Caco-2 (cell line): ENCODE results near the gene PTPRN2. TPM values are rescaled to one million over a fixed set of nuclear protein-coding genes. Genes with fewer than 3 reads are reported as not detected.

Source experiments
- BruUV-seq: library from RNA; stranded (reverse); fragments of 400-500 nt; replicated peaks from 2 replicates; lab custom pipeline; 2021; lab: Mats Ljungman, UMichigan
- CTCF ChIA-PET: fragments of 300-600 bp; sonication (Branson Sonifier 250); formaldehyde crosslinking; loops from one replicate; lab custom pipeline; 2022; ENCODE audit warnings: antibody characterized with exemption; lab: Charles Lee
- POLR2A ChIA-PET: fragments of 300-600 bp; sonication (Branson Sonifier 250); formaldehyde crosslinking; loops from one replicate; lab custom pipeline; 2022; ENCODE audit warnings: antibody characterized with exemption; lab: Charles Lee
- DNase-seq, 2 experiments: peaks; one replicate each; pipeline versions ENCODE4 v3.0.0 to v3.0.0-alpha.2; 2020 to 2022
- H3K27me3 ChIP-seq: replicated peaks from 2 replicates; pipeline ENCODE4 v1.6.0; 2011; ENCODE audit warnings: low read length; ENCODE audit not compliant: control insufficient read depth, insufficient read depth
- H3K36me3 ChIP-seq: 2 replicates; pipeline ENCODE4 v1.5.1; 2011; ENCODE audit warnings: low read length; ENCODE audit not compliant: control insufficient read depth, insufficient read depth
- H3K4me1 ChIP-seq: fragments of 250-450 bp; sonication (Bioruptor Pico); 2 replicates; pipeline ENCODE4 v1.5.1; 2020; ENCODE audit warnings: mild to moderate bottlenecking
- H3K4me3 ChIP-seq: 2 replicates; pipeline ENCODE4 v1.5.1; 2011; ENCODE audit warnings: low read depth, mild to moderate bottlenecking, control low read depth, low read length
- H3K9me3 ChIP-seq: fragments of 250-450 bp; sonication (Bioruptor Pico); 2 replicates; pipeline ENCODE4 v1.5.1; 2020; ENCODE audit warnings: mild to moderate bottlenecking, moderate library complexity
- H3K27ac Mint-ChIP-seq: one replicate; pipeline ENCODE4 v1.8.0; 2022; ENCODE audit warnings: mixed read lengths; ENCODE audit not compliant: unreplicated experiment
- H3K27me3 Mint-ChIP-seq: one replicate; pipeline ENCODE4 v1.8.0; 2022; ENCODE audit warnings: mixed read lengths; ENCODE audit not compliant: insufficient read depth, unreplicated experiment
- H3K36me3 Mint-ChIP-seq: one replicate; pipeline ENCODE4 v1.8.0; 2022; ENCODE audit warnings: mild to moderate bottlenecking, mixed read lengths; ENCODE audit not compliant: insufficient read depth, unreplicated experiment
- H3K4me1 Mint-ChIP-seq: one replicate; pipeline ENCODE4 v1.8.0; 2022; ENCODE audit warnings: low read depth, mixed read lengths; ENCODE audit not compliant: unreplicated experiment
- H3K4me3 Mint-ChIP-seq: one replicate; pipeline ENCODE4 v1.8.0; 2022; ENCODE audit warnings: mild to moderate bottlenecking, moderate library complexity, mixed read lengths; ENCODE audit not compliant: unreplicated experiment
- H3K9me3 Mint-ChIP-seq: one replicate; pipeline ENCODE4 v1.8.0; 2022; ENCODE audit warnings: mixed read lengths; ENCODE audit not compliant: unreplicated experiment
- intact Hi-C: fragments of 100-400 bp; cut with micrococcal nuclease; formaldehyde crosslinking; loops from one replicate; pipeline ENCODE4 v1.10.0; 2022; ENCODE audit not compliant: unreplicated experiment
- total RNA-seq: library from RNA; stranded (reverse); gene quantifications from 2 replicates; pipeline ENCODE4 v1.2.3, GENCODE V29; 2022
- TF ChIP-seq, protein P1 (sequence below), 2 experiments: fragments of 200-600 bp in 1 of 2; IDR thresholded peaks; 1 replicate in 1 of 2; 2 replicates in 1 of 2; pipeline versions ENCODE4 v1.5.1 to v1.8.0; 2011 to 2022; ENCODE audit warnings: antibody characterized with exemption in 1 of 2, control low read depth in 1 of 2, inconsistent platforms in 1 of 2, low read depth in 1 of 2, low read length in 1 of 2, mild to moderate bottlenecking in 1 of 2, moderate library complexity in 1 of 2; ENCODE audit not compliant: insufficient read depth in 1 of 2, severe bottlenecking in 1 of 2, unreplicated experiment in 1 of 2

The PTPRN2 gene
- total RNA-seq, 1 experiment from 2014 or later = 1.4 TPM

DNA sequence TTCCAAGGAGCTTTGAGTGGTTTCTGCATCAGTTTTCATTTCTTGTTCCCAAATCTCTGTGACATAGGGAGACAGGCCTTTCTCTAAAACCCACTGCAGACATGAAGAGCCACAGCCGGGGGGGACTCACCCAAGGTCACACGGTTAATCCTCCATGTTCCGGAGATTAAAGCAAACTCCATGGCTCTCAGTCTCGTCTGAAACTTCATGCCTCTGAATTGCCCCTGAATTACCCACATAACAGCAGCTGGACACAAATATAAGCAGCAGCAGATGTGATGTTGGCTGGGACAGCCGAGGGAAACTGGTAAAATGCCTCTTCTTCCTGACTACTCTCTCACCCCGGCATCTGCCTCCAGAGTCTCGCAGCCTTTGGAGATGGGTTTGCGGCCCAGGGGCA is 848.6 kb downstream of the PTPRN2 start:
- Mint-ChIP-seq H3K4me1 (no peaks in the 10 kb centered on the region), H3K9me3 (no peaks in the 10 kb centered on the region), H3K4me3 (no peak overlapping the region), H3K36me3 (no peaks in the 10 kb centered on the region), H3K27ac (no peak overlapping the region), H3K27me3 (peaks cover 20% of the 10 kb centered on the region)
- Histone ChIP-seq H3K9me3 (no peaks in the 10 kb centered on the region), H3K36me3 (no peaks in the 10 kb centered on the region), H3K27me3 (no peaks in the 10 kb centered on the region), H3K4me1 (no peaks in the 10 kb centered on the region), H3K4me3 (no peak overlapping the region)
- POLR2A ChIA-PET = no interaction called here
- CTCF ChIA-PET = no interaction called here
- BruUV-seq = no TSS peak
- TF ChIP-seq, protein P1, sequence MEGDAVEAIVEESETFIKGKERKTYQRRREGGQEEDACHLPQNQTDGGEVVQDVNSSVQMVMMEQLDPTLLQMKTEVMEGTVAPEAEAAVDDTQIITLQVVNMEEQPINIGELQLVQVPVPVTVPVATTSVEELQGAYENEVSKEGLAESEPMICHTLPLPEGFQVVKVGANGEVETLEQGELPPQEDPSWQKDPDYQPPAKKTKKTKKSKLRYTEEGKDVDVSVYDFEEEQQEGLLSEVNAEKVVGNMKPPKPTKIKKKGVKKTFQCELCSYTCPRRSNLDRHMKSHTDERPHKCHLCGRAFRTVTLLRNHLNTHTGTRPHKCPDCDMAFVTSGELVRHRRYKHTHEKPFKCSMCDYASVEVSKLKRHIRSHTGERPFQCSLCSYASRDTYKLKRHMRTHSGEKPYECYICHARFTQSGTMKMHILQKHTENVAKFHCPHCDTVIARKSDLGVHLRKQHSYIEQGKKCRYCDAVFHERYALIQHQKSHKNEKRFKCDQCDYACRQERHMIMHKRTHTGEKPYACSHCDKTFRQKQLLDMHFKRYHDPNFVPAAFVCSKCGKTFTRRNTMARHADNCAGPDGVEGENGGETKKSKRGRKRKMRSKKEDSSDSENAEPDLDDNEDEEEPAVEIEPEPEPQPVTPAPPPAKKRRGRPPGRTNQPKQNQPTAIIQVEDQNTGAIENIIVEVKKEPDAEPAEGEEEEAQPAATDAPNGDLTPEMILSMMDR (IDR thresholded peaks at IDR 0.05; ENCODE audit: insufficient read depth in 1 of 2, low read depth in 1 of 2, low read length in 1 of 2, severe bottlenecking in 1 of 2, unreplicated experiment in 1 of 2) = no peak
- DNase-seq = no peak
- intact Hi-C loops = no loop called here

DNA sequence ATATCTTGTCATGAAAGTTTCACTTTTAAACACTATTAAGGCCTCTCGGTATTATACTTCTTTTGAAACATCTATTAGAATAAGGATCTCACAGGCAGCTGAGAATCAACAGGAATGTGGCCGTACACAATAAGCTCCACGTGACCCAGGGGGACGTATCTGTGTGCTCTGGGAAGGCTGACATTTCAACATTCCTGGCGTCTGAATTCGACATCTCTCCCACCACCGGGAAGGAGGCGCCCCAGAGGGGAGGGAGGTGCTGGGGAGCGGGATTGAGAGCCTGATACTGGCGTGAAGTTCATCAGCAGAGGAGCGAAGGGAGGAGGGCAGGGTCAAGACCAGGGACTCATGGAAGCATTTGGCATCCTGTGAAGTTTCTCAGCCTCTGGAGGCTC is 849.6 kb downstream of the PTPRN2 start:
- Histone ChIP-seq H3K4me3 (no peak overlapping the region), H3K27me3 (no peaks in the 10 kb centered on the region), H3K36me3 (no peaks in the 10 kb centered on the region), H3K4me1 (no peaks in the 10 kb centered on the region), H3K9me3 (no peaks in the 10 kb centered on the region)
- POLR2A ChIA-PET = no interaction called here
- BruUV-seq = no TSS peak
- H3K27me3 Mint-ChIP-seq = peaks cover 21% of the 10 kb centered on the region
- H3K4me3 Mint-ChIP-seq = no peak overlapping the region
- no peak overlapping the region for H3K27ac Mint-ChIP-seq
- H3K4me1 Mint-ChIP-seq = no peaks in the 10 kb centered on the region
- TF ChIP-seq, protein P1 (IDR thresholded peaks at IDR 0.05; ENCODE audit: insufficient read depth in 1 of 2, low read depth in 1 of 2, low read length in 1 of 2, severe bottlenecking in 1 of 2, unreplicated experiment in 1 of 2) = no peak
- no peak for DNase-seq
- CTCF ChIA-PET = no interaction called here
- no peaks in the 10 kb centered on the region for H3K36me3 Mint-ChIP-seq
- intact Hi-C loops = no loop called here
- no peaks in the 10 kb centered on the region for H3K9me3 Mint-ChIP-seq

DNA sequence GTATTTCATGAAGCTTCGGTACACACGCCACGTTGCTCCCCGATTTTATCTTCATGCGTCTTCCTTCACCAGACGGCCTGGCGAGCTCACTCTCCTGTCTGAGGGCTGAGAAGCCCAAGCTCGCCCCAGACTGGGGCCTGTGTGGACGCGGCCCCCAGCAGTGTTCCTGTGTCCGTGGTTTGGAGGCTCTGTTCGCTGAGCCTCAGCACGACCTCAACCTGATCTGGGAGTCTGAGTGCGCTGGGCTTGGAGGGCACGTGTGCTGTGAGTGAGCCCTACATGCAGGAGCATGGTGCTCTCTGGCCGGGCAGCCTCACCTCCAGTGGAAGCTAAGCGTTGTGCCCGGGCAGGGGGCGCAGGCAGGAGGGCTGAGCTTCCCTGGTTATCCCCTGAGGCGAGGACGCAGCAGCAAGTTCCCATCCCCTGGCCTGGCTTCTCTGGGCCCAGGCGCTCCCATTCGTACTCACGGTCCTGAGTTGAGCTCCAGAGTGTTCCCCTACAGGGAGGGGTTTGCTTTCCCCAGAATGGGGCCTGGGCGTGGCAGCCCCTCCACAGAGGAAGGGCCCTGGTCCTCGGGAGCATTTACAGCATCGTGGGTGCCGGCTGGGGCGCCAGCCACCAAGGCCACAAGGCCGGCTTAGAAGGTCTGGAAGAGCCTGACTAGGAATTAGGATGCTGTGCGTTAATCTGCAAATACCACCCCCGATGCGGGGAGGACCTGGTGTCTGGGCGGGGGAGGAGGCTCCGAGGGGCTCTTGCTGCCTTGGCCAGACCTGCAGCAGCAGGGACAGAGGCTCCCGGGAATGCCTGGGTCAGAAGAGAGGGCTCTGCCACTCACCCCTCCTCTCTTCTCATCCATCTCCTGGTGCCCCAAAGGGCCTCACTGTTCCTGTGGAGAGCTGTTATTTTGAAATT is 850.2 kb downstream of the PTPRN2 start:
- H3K27ac Mint-ChIP-seq = no peak overlapping the region
- no peak overlapping the region for H3K4me3 ChIP-seq
- no peaks in the 10 kb centered on the region for H3K4me1 ChIP-seq
- no peaks in the 10 kb centered on the region for H3K9me3 ChIP-seq
- H3K27me3 ChIP-seq = no peaks in the 10 kb centered on the region
- BruUV-seq = no TSS peak
- peaks cover 21% of the 10 kb centered on the region for H3K27me3 Mint-ChIP-seq
- TF ChIP-seq, protein P1 (IDR thresholded peaks at IDR 0.05; ENCODE audit: insufficient read depth in 1 of 2, low read depth in 1 of 2, low read length in 1 of 2, severe bottlenecking in 1 of 2, unreplicated experiment in 1 of 2) = no peak
- DNase-seq = no peak
- no peaks in the 10 kb centered on the region for H3K36me3 Mint-ChIP-seq
- no peaks in the 10 kb centered on the region for H3K9me3 Mint-ChIP-seq
- ChIA-PET POLR2A (no interaction called here), CTCF (no interaction called here)
- H3K4me3 Mint-ChIP-seq = no peak overlapping the region
- intact Hi-C loops = no loop called here
- H3K4me1 Mint-ChIP-seq = no peaks in the 10 kb centered on the region
- H3K36me3 ChIP-seq = no peaks in the 10 kb centered on the region
